Stomach smooth muscle (tissue), 2 donors: ENCODE results near the gene LUZP2.

ENCODE experiments used
- H3K27ac ChIP-seq: one replicate; pipeline ENCODE4 v1.7.0; 2013; ENCODE audit warnings: mild to moderate bottlenecking, low read length, inconsistent platforms
- H3K27me3 ChIP-seq, 2 donors: one replicate each; pipeline ENCODE4 v1.7.0; 2013; ENCODE audit warnings: low read length in 2 of 2; ENCODE audit not compliant: insufficient read depth in 2 of 2, control insufficient read depth in 1 of 2
- H3K36me3 ChIP-seq, 2 donors: one replicate each; pipeline ENCODE4 v1.7.0; 2013; ENCODE audit warnings: low read length in 2 of 2; ENCODE audit not compliant: control insufficient read depth in 2 of 2, insufficient read depth in 2 of 2
- H3K4me1 ChIP-seq: one replicate; pipeline ENCODE4 v1.7.0; 2013; ENCODE audit warnings: low read length; ENCODE audit not compliant: control insufficient read depth, insufficient read depth
- H3K4me3 ChIP-seq, 2 donors: one replicate each; pipeline ENCODE4 v1.7.0; 2013; ENCODE audit warnings: low read length in 2 of 2
- H3K9ac ChIP-seq, 2 donors: one replicate each; pipeline ENCODE4 v1.7.0; 2013; ENCODE audit warnings: low read length in 2 of 2, mild to moderate bottlenecking in 1 of 2
- H3K9me3 ChIP-seq, 2 donors: one replicate each; pipeline ENCODE4 v1.7.0; 2013; ENCODE audit warnings: low read length in 2 of 2; ENCODE audit not compliant: control insufficient read depth in 2 of 2
- donor health status: healthy.
- donor health status: Pancreatic carcinoma.

Gene LUZP2

DNA sequence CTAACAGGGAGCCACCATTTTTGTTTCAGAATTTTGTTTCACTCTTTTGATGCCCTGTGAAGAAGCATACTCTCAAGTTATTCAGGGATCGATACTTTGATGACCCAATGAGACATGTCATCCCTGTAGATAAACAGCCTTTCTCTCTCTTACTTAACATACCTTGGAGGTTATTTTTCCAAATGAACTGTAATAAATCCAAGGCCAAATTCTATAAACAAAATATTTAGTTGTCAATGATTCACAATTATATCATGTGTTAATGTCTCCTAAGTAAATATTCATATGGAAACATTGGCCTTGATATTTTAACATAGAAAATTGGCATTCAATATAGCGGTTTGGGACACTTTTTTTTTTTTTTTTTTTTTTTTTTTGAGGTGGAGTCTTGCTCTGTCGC lies 97.5 kb downstream of the LUZP2 start:
- Histone ChIP-seq H3K9me3 (no peaks in the 10 kb centered on the region), H3K9ac (no peak overlapping the region), H3K27me3 (no peaks in the 10 kb centered on the region), H3K4me1 (no peaks in the 10 kb centered on the region), H3K4me3 (no peak overlapping the region), H3K27ac (no peak overlapping the region), H3K36me3 (no peaks in the 10 kb centered on the region)

DNA sequence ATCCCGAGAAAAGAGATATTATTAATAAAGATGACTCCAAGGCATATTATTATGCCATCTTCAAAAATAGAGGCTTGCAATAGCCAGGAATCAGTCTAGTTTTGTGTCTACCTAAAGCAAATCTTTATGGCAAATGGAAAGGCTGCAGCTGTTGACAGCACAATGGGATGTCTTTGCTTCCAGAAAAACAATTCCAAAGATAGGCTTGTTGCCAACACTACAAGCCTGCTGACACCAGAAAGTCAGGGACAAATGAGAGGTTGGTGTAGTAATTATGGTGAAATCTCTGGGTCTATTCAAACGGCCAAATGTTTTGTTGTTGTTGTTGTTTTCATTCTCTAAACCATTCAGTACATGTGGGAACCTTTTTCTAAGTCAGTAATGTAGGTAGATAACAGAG lies 101.8 kb downstream of the LUZP2 start:
- Histone ChIP-seq H3K36me3 (no peaks in the 10 kb centered on the region), H3K9ac (no peak overlapping the region), H3K27ac (no peak overlapping the region), H3K27me3 (no peaks in the 10 kb centered on the region), H3K4me1 (no peaks in the 10 kb centered on the region), H3K4me3 (no peak overlapping the region), H3K9me3 (no peaks in the 10 kb centered on the region)

- Histone ChIP-seq H3K9me3 (no peaks in the 10 kb centered on the region), H3K4me1 (no peaks in the 10 kb centered on the region), H3K4me3 (no peak overlapping the region), H3K27me3 (no peaks in the 10 kb centered on the region), H3K9ac (no peak overlapping the region), H3K36me3 (no peaks in the 10 kb centered on the region), H3K27ac (no peak overlapping the region)
Observed at GRCh38 chr11:24609192-24610119, 112.6 kb downstream of the LUZP2 start.

- Histone ChIP-seq H3K27me3 (no peaks in the 10 kb centered on the region), H3K4me3 (no peak overlapping the region), H3K9me3 (no peaks in the 10 kb centered on the region), H3K9ac (no peak overlapping the region), H3K27ac (no peak overlapping the region), H3K36me3 (no peaks in the 10 kb centered on the region), H3K4me1 (no peaks in the 10 kb centered on the region)
Observed at GRCh38 chr11:24615451-24616160, 118.8 kb downstream of the LUZP2 start.

DNA sequence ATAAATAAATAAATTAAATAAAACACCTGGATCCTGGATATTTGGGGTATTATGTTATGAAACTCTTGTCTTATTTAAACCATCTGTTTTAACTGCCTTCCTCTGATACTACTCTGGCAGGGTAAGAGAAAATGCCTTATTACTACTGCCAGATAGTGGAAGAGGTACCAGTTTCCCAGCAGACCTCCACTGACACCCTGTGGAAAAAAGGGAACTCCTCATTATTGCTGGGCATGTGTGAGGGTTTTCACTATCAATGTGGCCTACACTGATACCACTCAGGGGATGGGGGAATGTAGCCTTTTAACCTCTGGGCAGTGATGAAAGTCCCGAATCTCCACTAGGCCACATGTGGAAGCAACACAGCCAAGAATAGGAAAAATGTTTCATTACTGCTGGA lies 121.0 kb downstream of the LUZP2 start:
- H3K9me3 ChIP-seq = no peaks in the 10 kb centered on the region
- H3K27me3 ChIP-seq = no peaks in the 10 kb centered on the region
- H3K4me1 ChIP-seq = no peaks in the 10 kb centered on the region
- H3K27ac ChIP-seq = no peak overlapping the region
- no peak overlapping the region for H3K4me3 ChIP-seq
- no peak overlapping the region for H3K9ac ChIP-seq
- no peaks in the 10 kb centered on the region for H3K36me3 ChIP-seq

GRCh38 chr11:24619900-24620299 lies 123.0 kb downstream of the LUZP2 start:
- Histone ChIP-seq H3K9me3 (no peaks in the 10 kb centered on the region), H3K27me3 (no peaks in the 10 kb centered on the region), H3K36me3 (no peaks in the 10 kb centered on the region), H3K27ac (no peak overlapping the region), H3K4me3 (no peak overlapping the region), H3K4me1 (no peaks in the 10 kb centered on the region), H3K9ac (no peak overlapping the region)

DNA sequence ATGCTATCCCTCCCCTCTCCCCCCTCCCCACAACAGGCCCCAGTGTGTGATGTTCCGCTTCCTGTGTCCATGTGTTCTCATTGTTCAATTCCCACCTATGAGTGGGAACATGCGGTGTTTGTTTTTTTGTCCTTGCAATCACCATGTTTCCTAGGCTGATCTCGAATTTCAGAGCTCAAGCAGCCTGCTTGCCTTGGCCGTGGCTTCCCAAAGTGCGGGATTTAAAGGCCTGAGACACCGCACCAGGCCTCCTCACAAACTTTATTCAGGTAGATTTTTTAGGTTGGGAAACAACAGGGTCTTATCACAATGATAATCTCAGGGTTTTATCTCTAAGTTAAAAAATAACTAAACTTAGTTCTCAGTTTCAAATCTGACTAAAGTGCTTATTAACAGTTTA lies 125.4 kb downstream of the LUZP2 start:
- H3K9me3 ChIP-seq = no peaks in the 10 kb centered on the region
- no peak overlapping the region for H3K4me3 ChIP-seq
- no peak overlapping the region for H3K9ac ChIP-seq
- H3K36me3 ChIP-seq = no peaks in the 10 kb centered on the region
- H3K27me3 ChIP-seq = no peaks in the 10 kb centered on the region
- no peak overlapping the region for H3K27ac ChIP-seq
- H3K4me1 ChIP-seq = no peaks in the 10 kb centered on the region

DNA sequence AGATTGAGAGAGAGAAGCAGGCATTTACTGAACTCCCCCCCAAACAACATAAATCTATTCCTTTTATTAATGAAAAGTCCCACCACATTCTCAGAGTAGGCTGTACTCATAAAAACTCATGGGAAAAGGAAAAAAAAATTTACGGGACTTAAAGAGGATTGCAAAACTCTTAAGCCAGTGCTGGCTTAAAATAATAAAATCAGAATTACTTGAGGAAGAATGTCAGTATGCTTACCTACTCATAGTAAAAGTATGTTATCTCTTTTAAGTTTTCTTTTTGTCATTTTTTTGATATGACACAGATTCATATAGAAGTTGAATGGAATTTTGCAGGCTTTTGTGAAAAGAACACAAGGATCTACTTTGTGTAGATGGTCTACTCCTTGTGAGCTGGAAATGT lies 126.3 kb downstream of the LUZP2 start:
- Histone ChIP-seq H3K27me3 (no peaks in the 10 kb centered on the region), H3K4me3 (no peak overlapping the region), H3K4me1 (no peaks in the 10 kb centered on the region), H3K9ac (no peak overlapping the region), H3K36me3 (no peaks in the 10 kb centered on the region), H3K9me3 (no peaks in the 10 kb centered on the region), H3K27ac (no peak overlapping the region)

DNA sequence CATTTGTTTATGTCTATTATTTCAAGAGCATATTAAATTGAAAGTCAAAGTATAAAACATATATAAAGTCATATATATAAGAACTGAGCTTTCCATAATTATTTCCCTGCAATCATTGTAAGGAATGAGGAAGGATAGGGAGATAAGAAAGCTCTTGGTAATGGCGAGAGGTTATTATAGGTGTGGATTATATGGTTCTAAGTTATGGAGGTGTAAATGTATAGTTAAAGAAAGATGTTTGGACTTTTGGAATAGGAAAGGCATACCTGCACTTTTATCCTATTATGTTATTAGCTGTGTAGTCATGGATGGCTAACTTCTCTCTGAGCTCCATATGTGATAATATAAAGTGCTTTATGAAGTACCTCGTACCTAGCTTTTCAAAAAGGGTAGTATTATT lies 127.6 kb downstream of the LUZP2 start:
- Histone ChIP-seq H3K27ac (no peak overlapping the region), H3K27me3 (no peaks in the 10 kb centered on the region)

DNA sequence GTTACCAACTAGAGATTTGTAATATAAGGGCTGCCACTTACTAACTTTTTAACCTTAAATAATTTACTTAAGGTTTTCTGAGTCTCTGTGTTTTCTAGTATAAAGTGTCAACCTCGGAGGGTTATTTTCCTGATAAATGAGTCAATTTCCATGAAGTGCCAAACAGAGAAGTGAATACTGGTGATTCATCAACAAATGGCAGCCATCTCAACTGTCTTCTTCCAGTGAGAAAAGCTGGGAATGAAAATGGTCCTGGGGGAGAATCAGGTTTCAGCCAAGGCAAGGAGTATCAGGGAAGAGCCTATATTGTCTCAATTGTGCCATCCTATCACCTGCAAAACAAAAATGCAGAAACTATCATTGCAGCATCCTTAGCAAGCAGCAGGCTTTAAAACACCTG lies 129.1 kb downstream of the LUZP2 start:
- no peak overlapping the region for H3K27ac ChIP-seq
- H3K27me3 ChIP-seq = no peaks in the 10 kb centered on the region
- no peak overlapping the region for H3K9ac ChIP-seq
- no peaks in the 10 kb centered on the region for H3K36me3 ChIP-seq
- H3K4me3 ChIP-seq = no peak overlapping the region
- no peaks in the 10 kb centered on the region for H3K4me1 ChIP-seq
- H3K9me3 ChIP-seq = no peaks in the 10 kb centered on the region

More for the DNA sequence above, 127.6 kb downstream of the LUZP2 start:
- H3K4me3 ChIP-seq = no peak overlapping the region
- no peak overlapping the region for H3K9ac ChIP-seq
- H3K9me3 ChIP-seq = no peaks in the 10 kb centered on the region
- H3K36me3 ChIP-seq = no peaks in the 10 kb centered on the region
- H3K4me1 ChIP-seq = no peaks in the 10 kb centered on the region
